ENCODE data around the gene CRYGB.

The CRYGB gene

GRCh38 chr2:208146006-208146405 lies at the start of gene CRYGB:
Gene CRYGB (minus strand): TSS chr2:208146158. CDS start chr2:208146120, 38 bp downstream.
- no peak for DNase-seq (ENCODE audit: low read depth in 2 of 3, low spot score in 1 of 3)

- DNase-seq (ENCODE audit: low read depth in 2 of 3, low spot score in 1 of 3) = no peak
These were observed 49.6 kb upstream of the CRYGB start for GRCh38 chr2:208195531-208195930.

- DNase-seq (ENCODE audit: low read depth in 2 of 3, low spot score in 1 of 3) = no peak
These were observed 46.8 kb upstream of the CRYGB start for GRCh38 chr2:208192611-208193236.

GRCh38 chr2:208189810-208190503 lies 44.0 kb upstream of the CRYGB start, which contains the start of gene C2orf80:
Gene C2orf80 (minus strand): TSS chr2:208190030. CDS start chr2:208186986, 3,044 bp downstream.
- no peak for DNase-seq (ENCODE audit: low read depth in 2 of 3, low spot score in 1 of 3)

- DNase-seq (ENCODE audit: low read depth in 2 of 3, low spot score in 1 of 3) = no peak
These were observed 43.3 kb upstream of the CRYGB start for GRCh38 chr2:208189069-208189809.

GRCh38 chr2:208186893-208187292 lies 40.9 kb upstream of the CRYGB start:
- DNase-seq (ENCODE audit: low read depth in 2 of 3, low spot score in 1 of 3) = no peak

GRCh38 chr2:208186465-208186864 lies 40.5 kb upstream of the CRYGB start:
- DNase-seq (ENCODE audit: low read depth in 2 of 3, low spot score in 1 of 3) = no peak

- DNase-seq (ENCODE audit: low read depth in 2 of 3, low spot score in 1 of 3) = no peak
These were observed 38.2 kb upstream of the CRYGB start for GRCh38 chr2:208183972-208184705.

GRCh38 chr2:208183526-208183925 lies 37.6 kb upstream of the CRYGB start:
- DNase-seq (ENCODE audit: low read depth in 2 of 3, low spot score in 1 of 3) = no peak

- no peak for DNase-seq (ENCODE audit: low read depth in 2 of 3, low spot score in 1 of 3)
These were observed 36.9 kb upstream of the CRYGB start for GRCh38 chr2:208182835-208183234.

GRCh38 chr2:208179028-208179609 lies 33.2 kb upstream of the CRYGB start:
- DNase-seq (ENCODE audit: low read depth in 2 of 3, low spot score in 1 of 3) = no peak

GRCh38 chr2:208175840-208176153 lies 29.8 kb upstream of the CRYGB start:
- DNase-seq (ENCODE audit: low read depth in 2 of 3, low spot score in 1 of 3) = no peak

- DNase-seq (ENCODE audit: low read depth in 2 of 3, low spot score in 1 of 3) = peak; percentile 40 to 70 (median 44)
These were observed 29.3 kb upstream of the CRYGB start for GRCh38 chr2:208175069-208175839.

- DNase-seq (ENCODE audit: low read depth in 2 of 3, low spot score in 1 of 3) = no peak
These were observed 28.2 kb upstream of the CRYGB start for GRCh38 chr2:208174144-208174543.

GRCh38 chr2:208172125-208172524 lies 26.2 kb upstream of the CRYGB start:
- DNase-seq (ENCODE audit: low read depth in 2 of 3, low spot score in 1 of 3) = no peak

- DNase-seq (ENCODE audit: low read depth in 2 of 3, low spot score in 1 of 3) = no peak
These were observed 19.2 kb upstream of the CRYGB start for GRCh38 chr2:208164951-208165755.

GRCh38 chr2:208163489-208163888 lies 17.5 kb upstream of the CRYGB start, which contains the start of gene CRYGA:
Gene CRYGA (minus strand): TSS chr2:208163589. CDS start chr2:208163556, 33 bp downstream.
- DNase-seq (ENCODE audit: low read depth in 2 of 3, low spot score in 1 of 3) = no peak

GRCh38 chr2:208156439-208156838 lies 10.5 kb upstream of the CRYGB start:
- no peak for DNase-seq (ENCODE audit: low read depth in 2 of 3, low spot score in 1 of 3)

GRCh38 chr2:208153156-208153555 lies 7.2 kb upstream of the CRYGB start:
- DNase-seq (ENCODE audit: low read depth in 2 of 3, low spot score in 1 of 3) = no peak

Data from stimulated activated CD4-positive, alpha-beta T cell treated with anti-CD3 and anti-CD28 coated beads, Interleukin-12 subunit alpha, Interleukin-12 subunit beta, amount 100 ng/mL, for 48 hours (primary cell).